A549 (cell line): ENCODE data around the gene ZCWPW1. TPM values are rescaled to one million over a fixed set of nuclear protein-coding genes. Genes with fewer than 3 reads are reported as not detected.
A peak's percentile ranks its signal among the peaks of the same experiment; 100 is the strongest.

Experiments used
- ATAC-seq, 2 experiments: fragments of 200-7000 bp in 1 of 2; fragments of >200 bp in 1 of 2; cut with Nextera tagmentation in 1 of 2; cut with Tn5 transposase in 1 of 2; 3 replicates each; pipeline versions ENCODE4 v1.8.0 to v1.9.1; 2018 to 2020; ENCODE audit warnings: mild to moderate bottlenecking in 1 of 2, moderate library complexity in 1 of 2
- CTCF ChIA-PET: fragments of 300-600 bp; sonication (Branson Sonifier 250); formaldehyde crosslinking; extraction: SDS; loops from one replicate; lab custom pipeline; 2021; ENCODE audit warnings: antibody characterized with exemption, inconsistent platforms; lab: Yijun Ruan, JAX
- POLR2A ChIA-PET: fragments of 350-600 bp; formaldehyde crosslinking; extraction: SDS; loops from one replicate; lab custom pipeline; 2021; ENCODE audit warnings: antibody characterized with exemption, inconsistent platforms; lab: Yijun Ruan, JAX
- DNase-seq, 2 experiments: peaks; one replicate each; pipeline versions ENCODE4 v3.0.0 to v3.0.0-alpha.2; 2011 to 2016; ENCODE audit warnings: low read depth in 1 of 2, low spot score in 1 of 2
- FAIRE-seq: peaks from 2 replicates; lab custom pipeline; 2011; peaks lifted over from hg19 to GRCh38; lab: Jason Lieb, UNC
- H3K27ac ChIP-seq, 2 experiments: fragments of >200 bp; sonication (Bioruptor Twin); formaldehyde crosslinking; 3 replicates each; pipeline ENCODE4 v1.5.1; 2016 to 2017
- H3K4me1 ChIP-seq: fragments of >200 bp; sonication (Bioruptor Twin); formaldehyde crosslinking; 3 replicates; pipeline ENCODE4 v1.6.1; 2016
- H3K4me2 ChIP-seq: fragments of >200 bp; sonication (Bioruptor Twin); formaldehyde crosslinking; 3 replicates; pipeline ENCODE4 v1.6.1; 2016
- H3K4me3 ChIP-seq: fragments of >200 bp; sonication (Bioruptor Twin); formaldehyde crosslinking; 3 replicates; pipeline ENCODE4 v1.5.1; 2016
- H3K9me3 ChIP-seq: fragments of >200 bp; sonication (Bioruptor Twin); formaldehyde crosslinking; 3 replicates; pipeline ENCODE4 v1.6.1; 2016
- CHD2 ChIP-seq: fragments of 150-350 bp; IDR thresholded peaks from 2 replicates; pipeline ENCODE4 v1.6.1; 2014; ENCODE audit warnings: low read length; ENCODE audit not compliant: partially characterized antibody
- CHD4 ChIP-seq: fragments of 200-600 bp; sonication (generic); IDR thresholded peaks from 2 replicates; pipeline ENCODE4 v1.6.1; 2016; ENCODE audit warnings: antibody characterized with exemption, mild to moderate bottlenecking, borderline replicate concordance
- CTCF ChIP-seq: fragments of >200 bp; sonication (Bioruptor Twin); formaldehyde crosslinking; IDR thresholded peaks from 3 replicates; pipeline ENCODE4 v1.5.1; 2016
- E2F6 ChIP-seq: IDR thresholded peaks from 2 replicates; pipeline ENCODE4 v1.6.1; 2012; ENCODE audit warnings: low read depth, borderline replicate concordance
- EHF ChIP-seq: fragments of 250-450 bp; sonication (Bioruptor Pico); IDR thresholded peaks from 2 replicates; pipeline ENCODE4 v1.5.0; 2020; ENCODE audit warnings: mild to moderate bottlenecking
- EHMT2 ChIP-seq: fragments of 200-600 bp; sonication (generic); IDR thresholded peaks from 2 replicates; pipeline ENCODE4 v1.6.1; 2016; ENCODE audit warnings: antibody characterized with exemption, low read depth, mild to moderate bottlenecking, moderate library complexity
- ESRRA ChIP-seq: fragments of 150-350 bp; IDR thresholded peaks from 2 replicates; pipeline ENCODE4 v1.6.1; 2014; ENCODE audit warnings: mild to moderate bottlenecking, low read length, borderline replicate concordance
- MYC ChIP-seq: IDR thresholded peaks from 2 replicates; pipeline ENCODE4 v1.6.1; 2012; ENCODE audit warnings: mild to moderate bottlenecking, inconsistent platforms, low read length, improper control_type of control experiment, borderline replicate concordance
- NPAS2 ChIP-seq: fragments of 250-450 bp; sonication (Bioruptor Pico); IDR thresholded peaks from 2 replicates; pipeline ENCODE4 v1.8.0; 2022; ENCODE audit warnings: mild to moderate bottlenecking, moderate library complexity, borderline replicate concordance
- PBX3 ChIP-seq: IDR thresholded peaks from 2 replicates; pipeline ENCODE4 v1.6.1; 2012
- RAD21 ChIP-seq, 2 experiments: fragments of >200 bp in 1 of 2; sonication (Bioruptor Twin) in 1 of 2; formaldehyde crosslinking in 1 of 2; IDR thresholded peaks in 1 of 2; conservative IDR thresholded peaks in 1 of 2; 2 replicates in 1 of 2; 3 replicates in 1 of 2; pipeline ENCODE4 v1.6.1; 2012 to 2018; ENCODE audit warnings: inconsistent platforms in 1 of 2
- REST ChIP-seq: fragments of 200-600 bp; sonication (generic); IDR thresholded peaks from 2 replicates; pipeline ENCODE4 v1.6.1; 2016; ENCODE audit warnings: antibody characterized with exemption, mild to moderate bottlenecking, moderate library complexity
- SMC3 ChIP-seq: fragments of >200 bp; sonication (Bioruptor Twin); formaldehyde crosslinking; IDR thresholded peaks from 3 replicates; pipeline ENCODE4 v1.6.1; 2018; ENCODE audit warnings: inconsistent platforms
- TP53 ChIP-seq: fragments of 250-450 bp; sonication (Bioruptor Pico); IDR thresholded peaks from 2 replicates; pipeline ENCODE4 v1.5.0; 2021; ENCODE audit warnings: mild to moderate bottlenecking, moderate library complexity
- WGBS: methylation state at CpG from one replicate; pipeline ENCODE4 v1.1.6; 2017; ENCODE audit errors: missing lambda C conversion rate; 5-methylcytosine and 5-hydroxymethylcytosine counted together
- polyA plus RNA-seq, 4 experiments: library from polyadenylated mRNA; depleted of rRNA in 3 of 4; stranded (reverse); fragments of >200 nt; fragmentation: RNase III in 1 of 4; extraction: RNeasy Plus Mini Kit Qiagen cat#74134 plus additional on column Dnase treatment in 1 of 4; gene quantifications; 2 replicates in 3 of 4; 3 replicates in 1 of 4; pipeline ENCODE4 v1.2.3, GENCODE V29; 2011 to 2017

The ZCWPW1 gene
- polyA plus RNA-seq, 2 of the 4 experiments (the other 2 are of a cell fraction), result 2.0 to 4.2 TPM

GRCh38 chr7:100466653-100467605 is 38.4 kb upstream of the ZCWPW1 start (continued):
- TF ChIP-seq PBX3, result no peak
- no peak for TF ChIP-seq MYC
- TF ChIP-seq NPAS2 (CRISPR knock-in tag), result no peak
- TF ChIP-seq EHMT2, result no peak
- TF ChIP-seq REST, result no peak
- TF ChIP-seq CHD2, result no peak

- DNase-seq (peak; percentile 58 to 65), FAIRE-seq (no peak), ATAC-seq (peak; percentile 70 to 87)
- H3K4me1 ChIP-seq, result peaks cover 5% of the 10 kb centered on the region; the same call in 2 of the 3 replicates
- no peaks in the 10 kb centered on the region for H3K9me3 ChIP-seq
- WGBS, result 53% methylated on average over 8 of the region's 17 CpGs
- peak overlapping the region; percentile 38; the same call in 2 of the 3 replicates for H3K4me2 ChIP-seq
- POLR2A ChIA-PET, result interaction anchor here (0.8 to 1.0 kb wide), 2 partner anchors 14 to 37 kb away, joined by 3 to 6 read pairs; partner anchors contain the start of genes MEPCE and ZCWPW1
- H3K27ac ChIP-seq, result peak overlapping the region in 1 of 2 experiments; percentile 58; a peak in 3 of 6 replicates
- TF ChIP-seq E2F6, result no peak
- no peak for TF ChIP-seq EHF
- TF ChIP-seq CTCF, result peak; percentile 43
- TF ChIP-seq RAD21 (conservative IDR thresholded peaks at IDR 0.05 in 1 of 2, IDR thresholded peaks at IDR 0.05 in 1 of 2), result peak; percentile 42 to 50; a peak in 3 of 5 replicates
- no peak for TF ChIP-seq ESRRA
- TF ChIP-seq SMC3, result peak; percentile 33; the same call in 1 of the 3 replicates
- TF ChIP-seq PBX3, result 0 out of 2 replicates have a peak, but pooled peaks have one; percentile 34
- no peak for TF ChIP-seq TP53 (CRISPR knock-in tag)
- TF ChIP-seq CHD4, result no peak
- TF ChIP-seq, all 56 proteins: peak for 4
- CTCF ChIA-PET, result interaction anchor here (0.6 to 11.9 kb wide), 18 partner anchors 9 to 386 kb away, joined by 3 to 273 read pairs (median 3); partner anchors contain the start of genes NYAP1, SLC12A9 and TSC22D4
- H3K4me3 ChIP-seq, result no peak overlapping the region
Observed at GRCh38 chr7:100465702-100466311, 37.3 kb upstream of the ZCWPW1 start.
